NCI-H1436 (cell line): ENCODE data around the gene LAX1.

ENCODE experiments used
- DNase-seq: peaks from one replicate; lab custom pipeline; 2025; lab: John Stamatoyannopoulos, UW

LAX1 gene

DNA sequence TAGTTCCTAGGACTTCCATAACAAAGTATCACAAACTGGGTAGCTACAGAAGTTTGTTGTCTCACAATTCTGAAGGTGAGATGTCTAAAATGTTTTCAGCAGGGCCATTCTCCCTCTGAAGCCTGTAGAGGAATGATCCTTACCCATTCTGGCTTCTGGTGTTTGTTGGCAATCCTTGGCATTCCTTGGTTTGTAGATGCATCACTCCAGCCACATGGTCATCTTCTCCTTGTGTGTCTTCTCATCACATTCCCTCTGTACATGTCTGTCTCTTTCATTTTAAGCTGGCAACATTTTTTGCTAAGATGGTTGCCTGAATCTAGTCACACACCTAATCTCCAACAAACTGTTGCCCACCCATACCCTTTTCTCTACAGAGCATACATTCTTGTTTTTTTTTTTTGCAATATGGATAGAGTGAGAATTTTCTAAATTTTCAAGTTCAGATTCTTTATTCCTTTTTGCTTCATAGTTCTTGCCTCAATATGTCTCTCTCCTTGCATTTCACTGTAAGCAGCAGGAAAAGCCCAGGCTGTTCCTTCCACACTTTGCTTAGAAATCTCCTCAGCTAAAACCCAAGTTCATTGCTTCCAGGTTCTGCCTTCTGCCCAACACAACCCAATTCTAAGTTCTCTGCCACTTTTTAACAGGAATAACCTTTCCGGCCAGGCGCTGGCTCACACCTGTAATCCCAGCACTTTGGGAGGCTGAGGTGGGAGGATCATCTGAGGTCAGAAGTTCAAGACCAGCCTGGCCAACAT, 48.8 kb downstream of the LAX1 start:
- DNase-seq, result no peak

DNA sequence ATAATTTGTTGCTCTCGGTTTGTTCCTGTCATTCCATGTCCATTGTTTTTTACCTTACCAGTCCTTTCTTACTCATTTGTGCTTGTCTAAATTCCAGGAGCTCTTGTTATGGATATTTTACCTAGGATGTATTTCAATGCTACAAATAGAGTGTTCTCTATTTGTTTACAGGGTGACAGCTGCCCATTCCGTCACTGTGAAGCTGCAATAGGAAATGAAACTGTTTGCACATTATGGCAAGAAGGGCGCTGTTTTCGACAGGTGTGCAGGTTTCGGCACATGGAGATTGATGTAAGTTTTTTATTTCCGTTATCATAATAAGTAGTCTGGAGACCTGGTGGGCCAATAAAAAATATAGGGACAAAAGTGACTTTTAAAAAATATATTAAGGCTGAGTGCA, 53.4 kb downstream of the LAX1 start:
- no peak for DNase-seq

DNA sequence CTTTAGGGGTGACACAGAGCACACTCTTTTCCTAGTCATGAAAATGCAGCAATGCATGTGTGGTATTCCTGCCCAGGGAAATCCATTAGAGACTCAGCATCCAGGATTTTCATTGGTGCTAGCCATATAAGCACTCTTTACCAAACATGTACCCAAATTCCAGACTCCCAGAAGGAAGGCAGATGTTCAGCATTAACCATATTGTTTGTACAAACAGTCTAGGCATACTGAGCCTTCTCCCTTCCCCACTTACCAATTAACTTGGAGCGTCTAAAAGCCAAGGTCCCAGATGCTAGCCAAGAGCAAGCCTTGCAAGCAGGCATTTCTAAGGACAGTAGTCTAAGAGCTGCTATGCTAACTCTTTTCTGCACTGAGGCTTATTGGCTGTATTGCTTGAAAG, 58.3 kb downstream of the LAX1 start:
- no peak for DNase-seq
